NT2/D1 (cell line): ENCODE measurements around the gene OR4E2.
"Not testable (repeated sequence)": the region's sequence is repeated elsewhere in the genome, so short reads cannot be mapped to it uniquely, and the experiment has no call there.

Experiments used
- DNase-seq: peaks from one replicate; pipeline ENCODE4 v3.0.0-alpha.2; 2011; ENCODE audit warnings: low read depth, low spot score
- H3K27me3 ChIP-seq: 2 replicates; pipeline ENCODE4 v1.6.0; 2011; ENCODE audit warnings: mild to moderate bottlenecking; ENCODE audit not compliant: insufficient read length, insufficient read depth
- H3K36me3 ChIP-seq: 2 replicates; pipeline ENCODE4 v1.6.1; 2011; ENCODE audit warnings: mild to moderate bottlenecking, low read length, mixed read lengths; ENCODE audit not compliant: insufficient read depth, insufficient read length
- H3K4me1 ChIP-seq: 2 replicates; pipeline ENCODE4 v1.5.1; 2011; ENCODE audit not compliant: insufficient read depth, insufficient read length
- H3K4me3 ChIP-seq: 2 replicates; pipeline ENCODE4 v1.5.1; 2011; ENCODE audit warnings: low read depth; ENCODE audit not compliant: insufficient read length
- H3K9ac ChIP-seq: 2 replicates; pipeline ENCODE4 v1.6.0; 2011; ENCODE audit warnings: low read depth; ENCODE audit not compliant: insufficient read length
- H3K9me3 ChIP-seq: 2 replicates; pipeline ENCODE4 v1.5.1; 2011; ENCODE audit warnings: mild to moderate bottlenecking, low read length; ENCODE audit not compliant: insufficient read depth
- SUZ12 ChIP-seq: IDR thresholded peaks from 2 replicates; pipeline ENCODE4 v1.6.1; 2011; ENCODE audit not compliant: insufficient read length, insufficient read depth; ENCODE audit errors: extremely low read depth
- YY1 ChIP-seq: IDR thresholded peaks from 2 replicates; pipeline ENCODE4 v1.6.1; 2011; ENCODE audit not compliant: insufficient read length, insufficient read depth
- ZNF274 ChIP-seq: IDR thresholded peaks from 2 replicates; pipeline ENCODE4 v1.6.1; 2011; ENCODE audit warnings: mild to moderate bottlenecking, low read depth, low read length

The OR4E2 gene

DNA sequence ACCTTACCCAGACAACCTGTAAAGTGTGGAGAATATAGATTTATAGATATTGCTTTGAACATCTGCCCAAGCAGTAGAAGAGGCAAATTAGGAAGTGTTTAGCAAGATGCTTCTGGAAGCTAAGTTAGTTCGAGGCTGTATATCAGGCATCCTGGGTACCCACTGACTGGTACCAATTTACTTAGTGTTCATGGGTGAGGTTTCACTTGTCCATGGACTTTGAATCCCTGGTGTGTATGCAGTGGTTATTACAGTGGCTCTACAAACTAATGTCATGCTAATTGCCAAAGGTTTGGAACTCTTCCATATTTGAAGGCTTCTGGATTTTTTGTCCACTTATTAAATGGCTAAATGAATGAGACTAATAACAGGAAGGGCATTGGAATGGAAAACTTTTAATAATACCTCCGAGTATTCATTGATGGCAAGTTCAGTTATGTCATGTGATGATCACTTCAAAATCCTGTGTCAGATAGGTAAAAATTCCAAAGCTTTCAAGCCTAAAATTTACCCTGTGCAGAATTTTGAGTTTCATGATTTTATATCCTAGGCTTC lies at the start of gene OR4E2:
Gene OR4E2 (plus strand): TSS at position 505 of the 555 bp plus-strand sequence. CDS start 11,248 bp downstream, outside the sequence.
- Histone ChIP-seq H3K9ac (no peak within 1 kb of the TSS), H3K4me3 (no peak within 1 kb of the TSS), H3K9me3 (no peaks in the 10 kb centered on the region), H3K27me3 (no peaks in the 10 kb centered on the region), H3K4me1 (no peaks in the 10 kb centered on the region), H3K36me3 (no peaks in the 10 kb centered on the region)
- DNase-seq, result no peak
- TF ChIP-seq YY1 (no peak), SUZ12 (no peak), ZNF274 (no peak)

DNA sequence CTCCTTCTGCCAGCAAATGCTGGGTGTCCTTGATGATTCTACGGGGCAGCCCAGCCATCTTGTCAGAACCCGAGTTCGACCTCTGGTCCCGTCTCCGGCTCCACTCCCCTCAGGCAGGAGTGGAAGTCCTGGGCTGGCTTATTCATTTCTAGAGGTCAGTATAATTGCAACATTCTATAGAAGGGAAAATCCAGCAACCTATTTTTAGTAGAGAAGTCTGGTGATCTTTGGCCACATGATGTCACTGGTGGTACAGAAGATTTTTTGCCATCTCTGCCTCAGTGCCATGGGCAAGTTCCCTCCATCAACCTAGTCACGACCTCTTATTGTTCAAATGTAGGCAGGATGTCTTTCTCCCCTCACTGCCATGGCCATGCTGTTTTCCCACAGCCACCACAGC lies 41.3 kb upstream of the OR4E2 start:
- Histone ChIP-seq H3K9ac (no peak overlapping the region), H3K4me1 (peaks cover 1% of the 10 kb centered on the region), H3K27me3 (no peaks in the 10 kb centered on the region), H3K36me3 (no peaks in the 10 kb centered on the region), H3K9me3 (no peaks in the 10 kb centered on the region), H3K4me3 (no peak overlapping the region)
- DNase-seq, result no peak
- TF ChIP-seq SUZ12, result no peak
- no peak for TF ChIP-seq ZNF274
- TF ChIP-seq YY1, result no peak

DNA sequence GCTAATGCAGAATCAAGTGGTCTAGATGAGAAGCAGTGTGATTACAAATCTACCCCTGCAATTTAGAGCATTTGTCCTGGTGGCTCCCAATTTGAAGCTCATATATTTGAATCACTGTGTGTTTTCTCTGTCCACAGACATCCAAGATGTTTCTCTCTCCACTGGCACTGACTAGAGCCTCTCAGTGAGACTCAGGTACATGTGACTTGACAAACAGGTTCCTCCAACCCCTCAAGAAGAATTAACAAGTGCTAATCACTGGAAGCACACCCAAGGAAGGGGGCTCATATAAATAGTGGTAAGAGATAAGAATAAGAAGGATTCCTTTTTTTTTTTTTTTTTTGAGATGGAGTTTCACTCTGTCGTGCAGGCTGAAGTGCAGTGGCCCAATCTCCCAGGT lies 39.4 kb upstream of the OR4E2 start:
- no peak for DNase-seq
- TF ChIP-seq ZNF274 (no peak), YY1 (no peak), SUZ12 (no peak)
- H3K9me3 ChIP-seq, result no peaks in the 10 kb centered on the region
- no peaks in the 10 kb centered on the region for H3K27me3 ChIP-seq
- no peak overlapping the region for H3K9ac ChIP-seq
- no peak overlapping the region for H3K4me3 ChIP-seq
- H3K36me3 ChIP-seq, result no peaks in the 10 kb centered on the region
- peaks cover 3% of the 10 kb centered on the region for H3K4me1 ChIP-seq

GRCh38 chr14:21617614-21618013 lies 36.0 kb upstream of the OR4E2 start:
- TF ChIP-seq YY1 (no peak), SUZ12 (no peak), ZNF274 (no peak)
- no peaks in the 10 kb centered on the region for H3K27me3 ChIP-seq
- no peaks in the 10 kb centered on the region for H3K9me3 ChIP-seq
- DNase-seq, result no peak
- H3K9ac ChIP-seq, result no peak overlapping the region
- H3K4me1 ChIP-seq, result peaks cover 3% of the 10 kb centered on the region
- H3K36me3 ChIP-seq, result no peaks in the 10 kb centered on the region
- no peak overlapping the region for H3K4me3 ChIP-seq

- no peaks in the 10 kb centered on the region for H3K27me3 ChIP-seq
- DNase-seq, result no peak
- TF ChIP-seq ZNF274, result no peak
- no peak for TF ChIP-seq YY1
- no peak overlapping the region for H3K4me3 ChIP-seq
- H3K4me1 ChIP-seq, result no peaks in the 10 kb centered on the region
- H3K36me3 ChIP-seq, result no peaks in the 10 kb centered on the region
- H3K9ac ChIP-seq, result no peak overlapping the region
- H3K9me3 ChIP-seq, result no peaks in the 10 kb centered on the region
Observed at GRCh38 chr14:21626491-21627230, 27.0 kb upstream of the OR4E2 start.

- H3K4me1 ChIP-seq, H3K27me3 ChIP-seq, H3K9ac ChIP-seq, H3K36me3 ChIP-seq, H3K4me3 ChIP-seq, DNase-seq, H3K9me3 ChIP-seq: not testable (repeated sequence)
Observed at GRCh38 chr14:21630503-21630902, 23.1 kb upstream of the OR4E2 start.

- no peaks in the 10 kb centered on the region for H3K36me3 ChIP-seq
- no peaks in the 10 kb centered on the region for H3K4me1 ChIP-seq
- TF ChIP-seq ZNF274, result no peak
- no peak for TF ChIP-seq SUZ12
- no peak for TF ChIP-seq YY1
- H3K9ac ChIP-seq, result no peak overlapping the region
- H3K9me3 ChIP-seq, result no peaks in the 10 kb centered on the region
- H3K4me3 ChIP-seq, result no peak overlapping the region
- no peak for DNase-seq
- no peaks in the 10 kb centered on the region for H3K27me3 ChIP-seq
Observed at GRCh38 chr14:21631084-21631483, 22.6 kb upstream of the OR4E2 start.
